A673 (cell line): ENCODE data around the gene PIP. TPM values are rescaled to one million over a fixed set of nuclear protein-coding genes. Genes with fewer than 3 reads are reported as not detected.
"Not testable (repeated sequence)": the region's sequence is repeated elsewhere in the genome, so short reads cannot be mapped to it uniquely, and the experiment has no call there.

ENCODE experiments used
- BruUV-seq: library from RNA; stranded (reverse); fragments of 400-500 nt; replicated peaks from 2 replicates; lab custom pipeline; 2021; lab: Mats Ljungman, UMichigan
- CTCF ChIA-PET: fragments of 300-600 bp; sonication (Branson Sonifier 250); formaldehyde crosslinking; loops from one replicate; lab custom pipeline; 2022; ENCODE audit warnings: antibody characterized with exemption; lab: Charles Lee
- POLR2A ChIA-PET: fragments of 300-600 bp; sonication (Branson Sonifier 250); formaldehyde crosslinking; loops from one replicate; lab custom pipeline; 2022; ENCODE audit warnings: antibody characterized with exemption; ENCODE audit not compliant: low non-redundant PET; lab: Charles Lee
- DNase-seq: peaks from one replicate; pipeline ENCODE4 v3.0.0-alpha.2; 2015; ENCODE audit warnings: low spot score
- H3K27ac ChIP-seq: fragments of 200-600 bp; sonication (generic); 2 replicates; pipeline ENCODE4 v1.5.1; 2016; ENCODE audit warnings: mixed run types, low read depth, mild to moderate bottlenecking, mixed read lengths, antibody characterized with exemption, low read length; ENCODE audit not compliant: poor library complexity, severe bottlenecking
- H3K27me3 ChIP-seq: fragments of 200-600 bp; sonication (generic); replicated peaks from 2 replicates; pipeline ENCODE4 v1.6.1; 2017; ENCODE audit warnings: mixed run types, low read depth, mild to moderate bottlenecking, mixed read lengths, antibody characterized with exemption, low read length; ENCODE audit not compliant: insufficient read depth, poor library complexity
- H3K36me3 ChIP-seq: fragments of 200-600 bp; sonication (generic); 2 replicates; pipeline ENCODE4 v1.6.1; 2016; ENCODE audit warnings: mixed run types, mild to moderate bottlenecking, mixed read lengths, antibody characterized with exemption, low read length; ENCODE audit not compliant: insufficient read depth, poor library complexity, severe bottlenecking
- H3K4me1 ChIP-seq: fragments of 200-600 bp; sonication (generic); 2 replicates; pipeline ENCODE4 v1.6.1; 2017; ENCODE audit warnings: mixed run types, mild to moderate bottlenecking, mixed read lengths, antibody characterized with exemption, low read length; ENCODE audit not compliant: insufficient read depth, poor library complexity, severe bottlenecking
- H3K4me3 ChIP-seq: fragments of 200-600 bp; sonication (generic); 2 replicates; pipeline ENCODE4 v1.5.1; 2016; ENCODE audit warnings: low read depth, mixed run types, mild to moderate bottlenecking, mixed read lengths, low read length; ENCODE audit not compliant: poor library complexity, severe bottlenecking
- H3K9me3 ChIP-seq: fragments of 200-600 bp; sonication (generic); 2 replicates; pipeline ENCODE4 v1.6.1; 2016; ENCODE audit warnings: mixed run types, low read depth, mild to moderate bottlenecking, mixed read lengths, antibody characterized with exemption, low read length; ENCODE audit not compliant: poor library complexity, severe bottlenecking
- EZH2 ChIP-seq: fragments of 200-600 bp; sonication (generic); IDR thresholded peaks from 2 replicates; pipeline ENCODE4 v1.6.1; 2017; ENCODE audit warnings: borderline replicate concordance, low read depth, mild to moderate bottlenecking, mixed read lengths, antibody characterized with exemption, low read length; ENCODE audit not compliant: poor library complexity, severe bottlenecking
- intact Hi-C: fragments of 100-400 bp; cut with micrococcal nuclease; formaldehyde crosslinking; loops from one replicate; pipeline ENCODE4 v1.10.0; 2022; ENCODE audit not compliant: unreplicated experiment
- total RNA-seq: library from RNA; stranded (reverse); gene quantifications from 2 replicates; pipeline ENCODE4 v1.2.3, GENCODE V29; 2021
- TF ChIP-seq, protein P1 (sequence below): fragments of 300-800, 200-600 bp; sonication (generic); conservative IDR thresholded peaks from 2 replicates; pipeline ENCODE4 v1.5.1; 2017; ENCODE audit warnings: low read depth, mild to moderate bottlenecking, antibody characterized with exemption, low read length, moderate library complexity, mixed read lengths

The PIP gene
- total RNA-seq, 1 experiment from 2014 or later, result not detected

GRCh38 chr7:143096146-143096545 lies 35.7 kb upstream of the PIP start:
- H3K9me3 ChIP-seq, result no peaks in the 10 kb centered on the region
- no peak overlapping the region for H3K27ac ChIP-seq
- H3K36me3 ChIP-seq, result no peaks in the 10 kb centered on the region
- POLR2A ChIA-PET, result no interaction called here
- no peak overlapping the region for H3K4me3 ChIP-seq
- H3K4me1 ChIP-seq, result no peaks in the 10 kb centered on the region
- CTCF ChIA-PET, result no interaction called here
- DNase-seq, result no peak
- BruUV-seq, result no TSS peak
- TF ChIP-seq, protein P1, sequence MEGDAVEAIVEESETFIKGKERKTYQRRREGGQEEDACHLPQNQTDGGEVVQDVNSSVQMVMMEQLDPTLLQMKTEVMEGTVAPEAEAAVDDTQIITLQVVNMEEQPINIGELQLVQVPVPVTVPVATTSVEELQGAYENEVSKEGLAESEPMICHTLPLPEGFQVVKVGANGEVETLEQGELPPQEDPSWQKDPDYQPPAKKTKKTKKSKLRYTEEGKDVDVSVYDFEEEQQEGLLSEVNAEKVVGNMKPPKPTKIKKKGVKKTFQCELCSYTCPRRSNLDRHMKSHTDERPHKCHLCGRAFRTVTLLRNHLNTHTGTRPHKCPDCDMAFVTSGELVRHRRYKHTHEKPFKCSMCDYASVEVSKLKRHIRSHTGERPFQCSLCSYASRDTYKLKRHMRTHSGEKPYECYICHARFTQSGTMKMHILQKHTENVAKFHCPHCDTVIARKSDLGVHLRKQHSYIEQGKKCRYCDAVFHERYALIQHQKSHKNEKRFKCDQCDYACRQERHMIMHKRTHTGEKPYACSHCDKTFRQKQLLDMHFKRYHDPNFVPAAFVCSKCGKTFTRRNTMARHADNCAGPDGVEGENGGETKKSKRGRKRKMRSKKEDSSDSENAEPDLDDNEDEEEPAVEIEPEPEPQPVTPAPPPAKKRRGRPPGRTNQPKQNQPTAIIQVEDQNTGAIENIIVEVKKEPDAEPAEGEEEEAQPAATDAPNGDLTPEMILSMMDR, result no peak
- TF ChIP-seq EZH2, result no peak
- no peaks in the 10 kb centered on the region for H3K27me3 ChIP-seq
- intact Hi-C loops, result no loop called here

DNA sequence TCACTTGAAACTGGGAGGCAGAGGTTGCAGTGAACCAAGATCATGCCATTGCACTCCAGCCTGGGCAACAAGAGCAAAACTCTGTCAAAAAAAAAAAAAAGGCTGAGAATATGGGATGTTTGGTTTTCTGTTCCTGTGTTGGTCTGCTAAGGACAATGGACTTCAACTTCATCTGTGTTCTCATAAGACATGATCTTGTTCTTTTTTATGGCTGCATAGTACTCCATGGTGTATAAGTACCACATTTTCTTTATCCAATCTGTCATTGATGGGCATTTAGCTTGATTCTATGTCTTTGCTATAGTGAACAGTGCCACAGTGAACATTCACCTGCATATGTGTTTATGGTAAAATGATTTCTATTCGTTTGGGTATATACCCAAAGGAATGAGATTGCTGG lies 32.3 kb upstream of the PIP start:
- H3K4me1 ChIP-seq, H3K27me3 ChIP-seq, H3K27ac ChIP-seq, H3K9me3 ChIP-seq, intact Hi-C loops, CTCF ChIA-PET, H3K36me3 ChIP-seq, BruUV-seq, DNase-seq, POLR2A ChIA-PET, H3K4me3 ChIP-seq: not testable (repeated sequence)

DNA sequence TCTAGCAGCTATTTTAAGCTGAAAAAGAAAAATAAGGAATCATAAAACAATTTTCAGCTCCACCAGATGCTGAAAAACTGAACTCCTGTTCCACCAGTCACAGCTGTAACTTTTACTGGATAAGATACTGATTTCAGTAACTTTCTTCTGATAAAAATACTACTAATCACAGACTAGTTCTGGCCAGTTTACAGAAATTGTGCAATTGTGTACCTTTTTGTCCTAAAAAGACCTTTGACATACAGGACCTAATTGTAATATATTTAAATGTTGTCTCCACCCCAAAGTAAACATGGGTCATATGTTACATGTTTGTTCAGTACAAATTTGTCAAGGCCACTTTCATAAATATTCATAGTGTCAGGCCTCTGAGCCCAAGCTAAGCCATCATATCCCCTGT lies 27.1 kb upstream of the PIP start:
- H3K27ac ChIP-seq, result no peak overlapping the region
- intact Hi-C loops, result no loop called here
- TF ChIP-seq EZH2, result no peak
- TF ChIP-seq, protein P1, result no peak
- BruUV-seq, result no TSS peak
- H3K36me3 ChIP-seq, result no peaks in the 10 kb centered on the region
- CTCF ChIA-PET, result no interaction called here
- POLR2A ChIA-PET, result no interaction called here
- DNase-seq, result no peak
- H3K9me3 ChIP-seq, result no peaks in the 10 kb centered on the region
- no peaks in the 10 kb centered on the region for H3K27me3 ChIP-seq
- no peak overlapping the region for H3K4me3 ChIP-seq
- H3K4me1 ChIP-seq, result no peaks in the 10 kb centered on the region

GRCh38 chr7:143108019-143108418 lies 23.9 kb upstream of the PIP start:
- H3K36me3 ChIP-seq, H3K27me3 ChIP-seq, H3K4me1 ChIP-seq, CTCF ChIA-PET, DNase-seq, POLR2A ChIA-PET, intact Hi-C loops, H3K4me3 ChIP-seq, H3K9me3 ChIP-seq, BruUV-seq, H3K27ac ChIP-seq: not testable (repeated sequence)
